Measurements from ENCODE around the gene HOXB7. TPM values are rescaled to one million over a fixed set of nuclear protein-coding genes. Genes with fewer than 3 reads are reported as not detected.
A peak's percentile ranks its signal among the peaks of the same experiment; 100 is the strongest.

HOXB7 gene
- total RNA-seq, 2 experiments from 2014 or later = 1.7 TPM

GRCh38 chr17:48615963-48616716 lies 5.3 kb upstream of the HOXB7 start:
- Mint-ChIP-seq H3K4me3 (no peak overlapping the region), H3K27me3 (peaks cover 89% of the 10 kb centered on the region), H3K27ac (no peak overlapping the region), H3K9me3 (ENCODE audit: low read depth) (no peaks in the 10 kb centered on the region), H3K4me1 (peaks cover 49% of the 10 kb centered on the region), H3K36me3 (peaks cover 2% of the 10 kb centered on the region)
- DNase-seq (no peak), ATAC-seq (no peak)
- CTCF ChIA-PET = interaction anchor here (0.8 to 1.6 kb wide), 7 partner anchors 8 to 590 kb away, joined by 3 to 4 read pairs (median 3); no protein-coding TSS in a partner anchor

GRCh38 chr17:48615047-48615962 lies 4.5 kb upstream of the HOXB7 start, which contains the start of gene HOXB8:
HOXB8 (minus strand) TSS chr17:48615292; CDS start chr17:48614704, 588 bp downstream.
- peak within 1 kb of the TSS; percentile 15 for H3K4me3 Mint-ChIP-seq
- peaks cover 55% of the 10 kb centered on the region for H3K4me1 Mint-ChIP-seq
- peaks cover 86% of the 10 kb centered on the region for H3K27me3 Mint-ChIP-seq
- DNase-seq (no peak), ATAC-seq (no peak)
- CTCF ChIA-PET = interaction anchor here (0.8 to 2.9 kb wide), 11 partner anchors 9 to 590 kb away, joined by 3 to 21 read pairs (median 3); no protein-coding TSS in a partner anchor
- peaks cover 2% of the 10 kb centered on the region for H3K36me3 Mint-ChIP-seq
- peak within 1 kb of the TSS; percentile 63 for H3K27ac Mint-ChIP-seq
- no peaks in the 10 kb centered on the region for H3K9me3 Mint-ChIP-seq (ENCODE audit: low read depth)

GRCh38 chr17:48613862-48614694 lies 3.3 kb upstream of the HOXB7 start:
- CTCF ChIA-PET = interaction anchor here (0.6 to 2.9 kb wide), 12 partner anchors 8 to 549 kb away, joined by 3 to 23 read pairs (median 3); partner anchors contain the start of gene HOXB9
- H3K4me1 Mint-ChIP-seq = peaks cover 51% of the 10 kb centered on the region
- H3K36me3 Mint-ChIP-seq = peaks cover 2% of the 10 kb centered on the region
- DNase-seq = no peak
- H3K27ac Mint-ChIP-seq = peak overlapping the region; percentile 49
- peak overlapping the region; percentile 15 for H3K4me3 Mint-ChIP-seq
- peaks cover 83% of the 10 kb centered on the region for H3K27me3 Mint-ChIP-seq
- no peak for ATAC-seq
- no peaks in the 10 kb centered on the region for H3K9me3 Mint-ChIP-seq (ENCODE audit: low read depth)

GRCh38 chr17:48612854-48613691 lies 2.3 kb upstream of the HOXB7 start:
- Mint-ChIP-seq H3K27ac (peak overlapping the region; percentile 72), H3K4me3 (peak overlapping the region; percentile 76), H3K4me1 (peaks cover 42% of the 10 kb centered on the region), H3K9me3 (ENCODE audit: low read depth) (no peaks in the 10 kb centered on the region), H3K36me3 (peaks cover 2% of the 10 kb centered on the region), H3K27me3 (peaks cover 81% of the 10 kb centered on the region)
- DNase-seq (no peak), ATAC-seq (peak; percentile 68)
- CTCF ChIA-PET = interaction anchor here (0.5 to 2.9 kb wide), 15 partner anchors 9 to 534 kb away, joined by 3 to 23 read pairs (median 3); partner anchors contain the start of gene HOXB9

- Mint-ChIP-seq H3K4me1 (peaks cover 42% of the 10 kb centered on the region), H3K4me3 (peak overlapping the region; percentile 76), H3K27me3 (peaks cover 81% of the 10 kb centered on the region), H3K27ac (peak overlapping the region; percentile 72), H3K9me3 (ENCODE audit: low read depth) (no peaks in the 10 kb centered on the region), H3K36me3 (peaks cover 2% of the 10 kb centered on the region)
- ATAC-seq (no peak), DNase-seq (no peak)
- CTCF ChIA-PET = interaction anchor here (0.7 to 2.9 kb wide), 13 partner anchors 9 to 533 kb away, joined by 3 to 23 read pairs (median 4); partner anchors contain the start of gene HOXB9
These were observed 1.6 kb upstream of the HOXB7 start for GRCh38 chr17:48612456-48612853.

- Mint-ChIP-seq H3K27me3 (peaks cover 81% of the 10 kb centered on the region), H3K36me3 (peaks cover 2% of the 10 kb centered on the region), H3K9me3 (ENCODE audit: low read depth) (no peaks in the 10 kb centered on the region), H3K4me3 (peak overlapping the region; percentile 81), H3K27ac (no peak overlapping the region), H3K4me1 (peaks cover 36% of the 10 kb centered on the region)
- DNase-seq (no peak), ATAC-seq (peak; percentile 26)
- CTCF ChIA-PET = interaction anchor here (2.7 to 2.9 kb wide), 2 partner anchors 13 to 24 kb away, joined by 21 to 23 read pairs; partner anchors contain the start of gene HOXB9
These were observed 1.1 kb upstream of the HOXB7 start for GRCh38 chr17:48611681-48612455.

- Mint-ChIP-seq H3K27ac (peak overlapping the region; percentile 22), H3K27me3 (peaks cover 81% of the 10 kb centered on the region), H3K36me3 (peaks cover 2% of the 10 kb centered on the region), H3K9me3 (ENCODE audit: low read depth) (no peaks in the 10 kb centered on the region), H3K4me1 (peaks cover 35% of the 10 kb centered on the region), H3K4me3 (peak overlapping the region; percentile 81)
- CTCF ChIA-PET = no interaction called here
- ATAC-seq = peak; percentile 7
- DNase-seq = no peak
These were observed 396 bp upstream of the HOXB7 start for GRCh38 chr17:48611213-48611612.

- H3K4me1 Mint-ChIP-seq = peaks cover 36% of the 10 kb centered on the region
- no peak for DNase-seq
- CTCF ChIA-PET = interaction anchor here (0.6 to 4.8 kb wide), 13 partner anchors 9 to 639 kb away, joined by 3 to 40 read pairs (median 3); partner anchors contain the start of genes CDK5RAP3 and HOXB5
- H3K9me3 Mint-ChIP-seq (ENCODE audit: low read depth) = no peaks in the 10 kb centered on the region
- H3K36me3 Mint-ChIP-seq = peaks cover 2% of the 10 kb centered on the region
- H3K4me3 Mint-ChIP-seq = peak overlapping the region; percentile 81
- H3K27me3 Mint-ChIP-seq = peaks cover 79% of the 10 kb centered on the region
- ATAC-seq = no peak
- H3K27ac Mint-ChIP-seq = no peak overlapping the region
These were observed 997 bp downstream of the HOXB7 start for GRCh38 chr17:48609759-48610281.

GRCh38 chr17:48609033-48609432 lies 1.8 kb downstream of the HOXB7 start:
- DNase-seq (no peak), ATAC-seq (no peak)
- Mint-ChIP-seq H3K4me3 (peak overlapping the region; percentile 3), H3K27ac (no peak overlapping the region), H3K4me1 (peaks cover 39% of the 10 kb centered on the region), H3K36me3 (peaks cover 2% of the 10 kb centered on the region), H3K9me3 (ENCODE audit: low read depth) (no peaks in the 10 kb centered on the region), H3K27me3 (peaks cover 79% of the 10 kb centered on the region)
- CTCF ChIA-PET = interaction anchor here (1.0 to 4.8 kb wide), 9 partner anchors 8 to 638 kb away, joined by 3 to 40 read pairs (median 5); partner anchors contain the start of genes CDK5RAP3 and HOXB5

GRCh38 chr17:48608494-48608834 lies 2.4 kb downstream of the HOXB7 start:
- peaks cover 38% of the 10 kb centered on the region for H3K4me1 Mint-ChIP-seq
- DNase-seq = no peak
- CTCF ChIA-PET = interaction anchor here (1.7 to 4.8 kb wide), 3 partner anchors 14 to 116 kb away, joined by 5 to 40 read pairs (median 8); partner anchors contain the start of gene HOXB5
- peaks cover 2% of the 10 kb centered on the region for H3K36me3 Mint-ChIP-seq
- H3K4me3 Mint-ChIP-seq = no peak overlapping the region
- no peak overlapping the region for H3K27ac Mint-ChIP-seq
- peaks cover 79% of the 10 kb centered on the region for H3K27me3 Mint-ChIP-seq
- no peaks in the 10 kb centered on the region for H3K9me3 Mint-ChIP-seq (ENCODE audit: low read depth)
- no peak for ATAC-seq

Measured in activated CD8-positive, alpha-beta memory T cell treated with anti-CD3 and anti-CD28 coated beads, Interleukin-2, amount 10 ng/mL, durations not matched to agents 7 days and 5 days (primary cell).